Calu3 (cell line): ENCODE measurements around the gene DCLK2. TPM values are rescaled to one million over a fixed set of nuclear protein-coding genes. Genes with fewer than 3 reads are reported as not detected.

Experiments
- BruUV-seq: library from RNA; stranded (reverse); fragments of 400-500 nt; replicated peaks from 2 replicates; lab custom pipeline; 2021; lab: Mats Ljungman, UMichigan
- CTCF ChIA-PET: fragments of 300-600 bp; sonication (Branson Sonifier 250); formaldehyde crosslinking; loops from one replicate; lab custom pipeline; 2022; ENCODE audit warnings: antibody characterized with exemption; lab: Charles Lee
- DNase-seq: peaks from one replicate; pipeline ENCODE4 v3.0.0; 2022
- H3K27ac Mint-ChIP-seq: one replicate; pipeline ENCODE4 v1.8.0; 2022; ENCODE audit warnings: mixed read lengths; ENCODE audit not compliant: unreplicated experiment
- H3K27me3 Mint-ChIP-seq: one replicate; pipeline ENCODE4 v1.8.0; 2022; ENCODE audit warnings: mixed read lengths; ENCODE audit not compliant: unreplicated experiment
- H3K36me3 Mint-ChIP-seq: one replicate; pipeline ENCODE4 v1.8.0; 2022; ENCODE audit warnings: mild to moderate bottlenecking, moderate library complexity, mixed read lengths; ENCODE audit not compliant: insufficient read depth, unreplicated experiment
- H3K4me1 Mint-ChIP-seq: one replicate; pipeline ENCODE4 v1.8.0; 2022; ENCODE audit warnings: mild to moderate bottlenecking, low read depth, mixed read lengths; ENCODE audit not compliant: unreplicated experiment
- H3K4me3 Mint-ChIP-seq: one replicate; pipeline ENCODE4 v1.8.0; 2022; ENCODE audit warnings: mild to moderate bottlenecking, low read depth, moderate library complexity, mixed read lengths; ENCODE audit not compliant: unreplicated experiment
- H3K9me3 Mint-ChIP-seq: one replicate; pipeline ENCODE4 v1.8.0; 2022; ENCODE audit warnings: low read depth, mixed read lengths; ENCODE audit not compliant: unreplicated experiment
- CTCF ChIP-seq: fragments of 200-600 bp; IDR thresholded peaks from one replicate; pipeline ENCODE4 v1.8.0; 2022; ENCODE audit warnings: antibody characterized with exemption; ENCODE audit not compliant: unreplicated experiment
- intact Hi-C: fragments of 100-400 bp; cut with micrococcal nuclease; formaldehyde crosslinking; loops from one replicate; pipeline ENCODE4 v1.10.0; 2022; ENCODE audit not compliant: unreplicated experiment
- total RNA-seq: library from RNA; stranded (reverse); gene quantifications from 2 replicates; pipeline ENCODE4 v1.2.3, GENCODE V29; 2022

The DCLK2 gene
- total RNA-seq, 1 experiment from 2014 or later, result 0.31 TPM

DNA sequence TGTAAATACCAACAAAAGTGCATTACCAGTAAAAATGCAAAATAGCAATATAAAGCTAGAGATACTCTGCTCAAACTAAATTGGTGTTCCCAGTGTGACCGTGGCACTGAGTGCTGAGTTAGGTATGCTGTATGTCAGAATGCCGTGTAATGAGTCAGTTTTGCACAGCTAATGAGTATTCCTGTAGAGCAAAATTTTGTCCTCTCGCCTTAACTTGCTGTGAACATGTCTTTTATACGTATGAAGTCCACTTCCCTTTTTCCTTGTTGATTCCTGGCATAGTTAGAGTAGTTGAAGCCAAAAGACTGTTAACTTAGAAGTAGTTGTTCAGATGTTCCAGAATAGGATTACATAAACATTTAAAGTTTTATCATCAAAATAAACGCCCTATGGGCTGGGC lies 11.5 kb downstream of the DCLK2 start:
- no peak overlapping the region for H3K27ac Mint-ChIP-seq
- no peaks in the 10 kb centered on the region for H3K27me3 Mint-ChIP-seq
- no peak overlapping the region for H3K4me3 Mint-ChIP-seq
- TF ChIP-seq CTCF, result no peak
- no TSS peak for BruUV-seq
- H3K4me1 Mint-ChIP-seq, result peaks cover 9% of the 10 kb centered on the region
- intact Hi-C loops, result loop anchor here (10.0 kb wide), 1 partner anchor 115 kb away; no protein-coding TSS in a partner anchor
- H3K36me3 Mint-ChIP-seq, result no peaks in the 10 kb centered on the region
- DNase-seq, result no peak
- no peaks in the 10 kb centered on the region for H3K9me3 Mint-ChIP-seq
- CTCF ChIA-PET, result no interaction called here

DNA sequence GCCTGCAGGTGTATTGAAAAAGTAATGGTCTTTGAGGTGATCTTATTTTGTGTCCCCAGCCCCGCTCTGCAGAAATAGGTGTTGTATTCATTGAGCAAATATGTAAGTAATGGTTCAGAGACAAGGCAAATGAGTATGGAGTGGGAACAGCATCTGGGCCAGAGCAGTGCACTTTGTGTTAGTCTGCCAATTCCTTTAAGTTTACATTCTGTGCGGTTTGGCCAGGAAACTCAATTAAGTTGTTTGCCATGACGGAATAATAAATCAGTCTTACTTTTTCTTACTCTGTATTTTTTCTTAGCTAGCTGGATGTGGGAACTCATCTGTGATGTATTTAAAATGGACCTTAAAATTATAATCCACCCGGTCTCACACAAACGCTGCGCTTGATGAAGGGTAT lies 12.6 kb downstream of the DCLK2 start:
- Mint-ChIP-seq H3K27me3 (no peaks in the 10 kb centered on the region), H3K9me3 (no peaks in the 10 kb centered on the region), H3K36me3 (no peaks in the 10 kb centered on the region), H3K4me1 (peaks cover 9% of the 10 kb centered on the region), H3K4me3 (no peak overlapping the region), H3K27ac (no peak overlapping the region)
- CTCF ChIA-PET, result no interaction called here
- intact Hi-C loops, result no loop called here
- BruUV-seq, result no TSS peak
- no peak for DNase-seq
- no peak for TF ChIP-seq CTCF

DNA sequence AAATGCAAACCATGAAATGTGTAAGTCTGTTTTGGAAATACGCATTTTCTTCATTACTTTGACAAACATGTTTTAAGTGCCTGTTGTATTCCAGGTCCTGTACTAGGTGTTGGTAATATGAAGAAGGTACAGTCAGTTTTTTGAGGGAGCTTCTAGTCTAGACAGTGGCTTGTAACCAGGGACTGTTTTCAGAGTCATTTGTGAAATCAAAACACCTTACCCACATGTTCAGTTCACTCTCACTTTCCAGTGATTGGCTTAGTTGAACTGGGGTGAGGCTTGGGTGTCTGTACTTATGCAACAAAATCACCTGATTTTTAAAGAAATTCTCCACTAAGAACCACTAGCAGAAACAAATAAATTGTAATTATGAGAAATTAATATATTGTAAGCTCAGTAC lies 16.4 kb downstream of the DCLK2 start:
- intact Hi-C loops, result no loop called here
- DNase-seq, result no peak
- CTCF ChIA-PET, result no interaction called here
- Mint-ChIP-seq H3K9me3 (no peaks in the 10 kb centered on the region), H3K4me3 (no peak overlapping the region), H3K27me3 (no peaks in the 10 kb centered on the region), H3K4me1 (no peaks in the 10 kb centered on the region), H3K36me3 (no peaks in the 10 kb centered on the region), H3K27ac (no peak overlapping the region)
- no TSS peak for BruUV-seq
- TF ChIP-seq CTCF, result no peak

- H3K27ac Mint-ChIP-seq, result no peak overlapping the region
- no peaks in the 10 kb centered on the region for H3K27me3 Mint-ChIP-seq
- no peaks in the 10 kb centered on the region for H3K36me3 Mint-ChIP-seq
- intact Hi-C loops, result no loop called here
- H3K4me3 Mint-ChIP-seq, result no peak overlapping the region
- H3K4me1 Mint-ChIP-seq, result no peaks in the 10 kb centered on the region
- CTCF ChIA-PET, result no interaction called here
- BruUV-seq, result no TSS peak
- TF ChIP-seq CTCF, result no peak
- no peaks in the 10 kb centered on the region for H3K9me3 Mint-ChIP-seq
- no peak for DNase-seq
These were observed 18.4 kb downstream of the DCLK2 start for GRCh38 chr4:150096625-150097024.
